Activated T-cell treated with anti-CD3 and anti-CD28 coated beads, Interleukin-2, amount 50 U/mL, for 4 hours (primary cell): ENCODE data around the gene CARHSP1. TPM values are rescaled to one million over a fixed set of nuclear protein-coding genes. Genes with fewer than 3 reads are reported as not detected.
"Not testable (repeated sequence)": the region's sequence is repeated elsewhere in the genome, so short reads cannot be mapped to it uniquely, and the experiment has no call there.

Experiments
- ATAC-seq, 2 donors: fragments of 200-7000 bp; cut with Tn5 transposase; one replicate each; pipeline ENCODE4 v1.10.0; 2021
- DNase-seq: peaks from one replicate; pipeline ENCODE4 v3.0.0-alpha.2; 2020
- H3K27me3 Mint-ChIP-seq: one replicate; pipeline ENCODE4 v1.8.0; 2021; ENCODE audit warnings: low read depth, mixed read lengths
- H3K36me3 Mint-ChIP-seq: one replicate; pipeline ENCODE4 v1.8.0; 2022; ENCODE audit warnings: mixed read lengths; ENCODE audit not compliant: insufficient read depth
- H3K4me1 Mint-ChIP-seq: one replicate; pipeline ENCODE4 v1.8.0; 2021; ENCODE audit warnings: low read depth, mixed read lengths
- H3K4me3 Mint-ChIP-seq: one replicate; pipeline ENCODE4 v1.8.0; 2021; ENCODE audit warnings: mild to moderate bottlenecking, moderate library complexity, mixed read lengths
- H3K9me3 Mint-ChIP-seq: one replicate; pipeline ENCODE4 v1.8.0; 2021; ENCODE audit warnings: mixed read lengths
- total RNA-seq, 3 donors: library from RNA; stranded (reverse); gene quantifications; one replicate each; pipeline ENCODE4 v1.2.1, GENCODE V29; 2021

CARHSP1 gene
- total RNA-seq, 3 donors from 2014 or later: 14.7 to 17.8 (median 16.8) TPM

DNA sequence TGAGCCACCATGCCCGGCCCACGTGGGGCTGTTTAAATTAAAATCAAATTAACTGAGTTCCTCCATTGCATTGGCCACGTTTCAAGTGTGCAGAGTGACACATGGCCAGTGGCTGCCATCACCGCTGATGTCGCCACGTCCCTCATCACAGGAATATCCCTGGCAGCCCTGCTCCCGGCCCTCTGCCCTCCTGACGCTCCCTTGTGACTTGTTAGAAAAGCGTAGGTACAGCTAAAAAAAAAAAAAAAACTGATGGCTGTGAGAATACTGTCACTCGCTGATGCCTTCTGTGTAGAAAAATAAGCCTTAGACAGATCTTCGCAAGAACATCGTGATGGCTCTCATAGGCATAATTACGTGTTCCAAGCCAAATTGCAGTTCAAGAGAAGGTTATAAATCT, 21.7 kb downstream of the CARHSP1 start:
- H3K27me3 Mint-ChIP-seq: no peaks in the 10 kb centered on the region
- H3K9me3 Mint-ChIP-seq: no peaks in the 10 kb centered on the region
- DNase-seq (no peak), ATAC-seq (no peak)
- H3K36me3 Mint-ChIP-seq: peaks cover 28% of the 10 kb centered on the region
- H3K4me1 Mint-ChIP-seq: peaks cover 18% of the 10 kb centered on the region
- no peak overlapping the region for H3K4me3 Mint-ChIP-seq

DNA sequence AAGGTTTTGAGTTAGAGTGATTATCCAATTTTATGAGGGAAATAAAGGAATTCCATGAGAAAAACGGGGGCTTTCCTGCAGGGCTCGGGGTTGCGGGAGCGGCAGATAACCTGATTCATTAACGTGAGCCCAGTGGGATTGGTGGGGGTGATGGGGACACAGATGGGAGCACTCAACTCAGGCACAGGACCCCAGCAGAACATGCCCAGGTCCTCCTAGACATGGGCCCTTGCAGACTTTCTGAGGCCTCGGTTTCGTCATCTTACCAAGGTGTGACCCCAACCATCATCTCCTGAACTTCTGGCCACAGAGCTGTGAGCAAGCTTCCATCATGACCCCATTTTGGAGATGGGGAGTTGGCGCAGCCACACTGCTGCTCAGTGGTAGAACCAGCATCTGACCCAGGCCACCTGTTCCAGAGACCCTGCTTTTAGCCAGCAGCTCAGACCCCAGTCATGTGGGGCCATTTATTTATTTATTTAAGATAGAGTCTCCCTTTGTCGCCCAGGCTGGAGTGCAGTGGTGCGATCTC, 22.3 kb downstream of the CARHSP1 start:
- no peak overlapping the region for H3K4me3 Mint-ChIP-seq
- no peaks in the 10 kb centered on the region for H3K27me3 Mint-ChIP-seq
- ATAC-seq (no peak), DNase-seq (no peak)
- H3K36me3 Mint-ChIP-seq: peaks cover 30% of the 10 kb centered on the region
- peaks cover 18% of the 10 kb centered on the region for H3K4me1 Mint-ChIP-seq
- H3K9me3 Mint-ChIP-seq: no peaks in the 10 kb centered on the region

DNA sequence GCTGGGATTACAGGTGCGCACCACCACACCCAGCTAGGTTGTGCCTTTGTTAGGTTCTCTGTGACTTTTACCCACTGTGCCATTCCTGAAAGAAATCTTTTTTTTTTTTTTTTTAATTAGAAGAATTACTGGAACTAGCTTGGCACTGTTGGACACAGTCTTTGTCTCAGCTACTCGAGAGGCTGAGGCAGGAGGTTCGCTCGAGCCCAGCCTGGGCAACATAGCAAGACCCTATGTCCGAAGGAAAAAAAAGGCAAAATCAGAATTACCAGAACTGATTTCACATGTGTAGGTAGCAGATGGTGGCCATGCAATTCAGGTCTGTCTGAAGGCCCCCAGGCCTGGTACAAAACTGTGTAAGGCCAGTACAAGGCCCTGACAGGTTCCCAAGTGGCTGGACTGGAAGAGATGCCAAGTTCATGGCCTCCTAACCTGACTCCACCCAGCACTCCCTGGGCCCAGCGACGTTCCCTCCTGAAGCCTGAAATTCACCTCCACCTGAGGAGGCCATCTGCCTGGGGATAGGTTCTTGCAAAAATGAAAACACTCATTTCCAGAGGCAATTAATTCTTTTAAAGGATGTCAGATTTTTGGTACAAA, 23.0 kb downstream of the CARHSP1 start:
- Mint-ChIP-seq H3K9me3 (no peaks in the 10 kb centered on the region), H3K4me1 (peaks cover 18% of the 10 kb centered on the region), H3K27me3 (no peaks in the 10 kb centered on the region), H3K4me3 (no peak overlapping the region), H3K36me3 (peaks cover 30% of the 10 kb centered on the region)
- no peak for ATAC-seq
- no peak for DNase-seq

DNA sequence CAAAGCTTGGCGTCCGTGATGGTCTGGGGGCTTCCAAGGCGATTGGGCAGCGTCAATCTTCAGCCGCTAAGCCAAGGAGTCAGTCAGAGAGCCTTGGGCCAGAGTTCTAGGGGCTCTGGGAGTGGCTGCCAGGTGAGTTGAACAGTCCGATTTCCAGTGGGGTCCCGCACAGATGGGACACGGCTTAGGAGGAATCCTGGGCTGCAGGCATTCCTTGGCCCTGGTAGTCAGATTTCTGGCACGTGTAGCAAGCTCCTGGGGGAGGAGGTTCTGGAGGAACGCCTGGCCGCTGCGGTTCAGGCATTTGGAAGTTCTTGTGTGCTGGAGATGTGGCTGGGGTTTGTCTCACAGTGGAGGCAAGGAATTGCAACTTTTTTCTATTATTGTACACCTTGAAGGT, 25.5 kb downstream of the CARHSP1 start:
- not testable (repeated sequence) for H3K27me3 Mint-ChIP-seq, H3K9me3 Mint-ChIP-seq, ATAC-seq, H3K4me3 Mint-ChIP-seq, H3K4me1 Mint-ChIP-seq, DNase-seq
- peaks cover 18% of the 10 kb centered on the region for H3K36me3 Mint-ChIP-seq

DNA sequence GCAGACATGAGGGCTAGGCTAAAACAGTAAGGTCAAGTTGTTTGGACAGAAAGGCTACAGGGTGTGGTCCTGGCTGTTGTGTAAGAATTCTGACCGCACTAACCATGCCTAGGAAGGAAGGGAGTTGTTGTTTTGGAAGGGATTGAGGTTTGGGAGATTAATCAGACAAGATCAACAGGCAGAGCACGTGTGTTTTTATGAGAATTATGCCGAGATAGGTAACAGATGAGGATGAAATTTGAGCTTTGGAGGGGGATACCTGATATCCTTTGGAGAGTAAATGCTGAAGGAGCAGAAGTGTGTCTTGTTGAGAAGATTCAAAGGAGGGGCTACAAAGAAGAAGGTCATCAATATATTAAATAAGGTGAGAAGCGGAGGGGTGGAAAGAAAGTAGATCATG, 26.8 kb downstream of the CARHSP1 start:
- H3K36me3 Mint-ChIP-seq: peaks cover 18% of the 10 kb centered on the region
- not testable (repeated sequence) for ATAC-seq, H3K27me3 Mint-ChIP-seq, H3K4me3 Mint-ChIP-seq, H3K4me1 Mint-ChIP-seq, DNase-seq, H3K9me3 Mint-ChIP-seq

DNA sequence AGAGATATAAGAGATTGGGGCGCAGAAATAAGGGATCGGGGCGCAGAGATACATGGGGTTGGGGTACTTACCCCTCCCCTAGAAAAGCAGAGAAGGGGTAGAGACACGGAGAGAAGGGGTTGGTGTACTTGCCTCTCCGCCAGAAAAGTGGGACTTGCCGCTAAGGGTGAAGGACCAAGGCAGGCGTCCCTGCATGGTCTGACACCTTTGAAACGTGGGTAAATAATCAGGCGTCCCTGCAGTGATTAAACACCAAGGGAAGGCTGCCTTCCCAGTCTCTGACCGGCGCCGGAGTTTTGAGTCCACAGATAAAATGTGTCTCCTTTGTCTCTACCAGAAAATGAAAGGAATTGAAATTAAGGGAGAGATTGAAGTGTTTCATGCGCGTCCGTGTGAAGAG, 31.2 kb downstream of the CARHSP1 start:
- H3K9me3 Mint-ChIP-seq, H3K4me1 Mint-ChIP-seq, DNase-seq, H3K36me3 Mint-ChIP-seq, H3K27me3 Mint-ChIP-seq, ATAC-seq, H3K4me3 Mint-ChIP-seq: not testable (repeated sequence)

DNA sequence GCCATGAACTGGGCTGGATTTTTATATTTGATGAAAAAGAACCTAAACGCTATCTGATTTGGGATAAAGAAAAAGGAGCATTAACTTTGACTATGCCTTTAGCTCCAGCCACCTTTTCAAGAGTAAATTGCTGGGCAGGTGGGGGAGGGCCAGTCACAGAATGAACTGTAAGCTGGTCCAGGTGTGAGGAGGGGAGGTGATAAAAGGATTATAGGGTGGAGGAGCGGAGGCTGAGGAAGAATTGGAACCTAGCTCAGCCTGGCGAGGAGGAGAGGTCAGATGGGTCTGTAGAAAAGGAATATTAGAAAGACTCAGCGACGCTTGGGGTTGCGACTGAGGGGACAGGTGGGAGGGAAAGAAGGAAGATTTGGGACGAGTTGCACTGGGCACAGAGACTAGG, 32.0 kb downstream of the CARHSP1 start:
- DNase-seq, H3K9me3 Mint-ChIP-seq, H3K27me3 Mint-ChIP-seq, ATAC-seq, H3K4me3 Mint-ChIP-seq, H3K36me3 Mint-ChIP-seq, H3K4me1 Mint-ChIP-seq: not testable (repeated sequence)

GRCh38 chr16:8832717-8833105, 36.1 kb downstream of the CARHSP1 start:
- Mint-ChIP-seq H3K4me3 (no peak overlapping the region), H3K9me3 (no peaks in the 10 kb centered on the region), H3K4me1 (peaks cover 9% of the 10 kb centered on the region), H3K36me3 (peaks cover 26% of the 10 kb centered on the region), H3K27me3 (no peaks in the 10 kb centered on the region)
- ATAC-seq: no peak
- no peak for DNase-seq

- no peaks in the 10 kb centered on the region for H3K27me3 Mint-ChIP-seq
- peaks cover 26% of the 10 kb centered on the region for H3K36me3 Mint-ChIP-seq
- H3K9me3 Mint-ChIP-seq: no peaks in the 10 kb centered on the region
- peaks cover 9% of the 10 kb centered on the region for H3K4me1 Mint-ChIP-seq
- no peak overlapping the region for H3K4me3 Mint-ChIP-seq
- DNase-seq: no peak
- no peak for ATAC-seq
Measured at GRCh38 chr16:8831871-8832716, 36.7 kb downstream of the CARHSP1 start.

DNA sequence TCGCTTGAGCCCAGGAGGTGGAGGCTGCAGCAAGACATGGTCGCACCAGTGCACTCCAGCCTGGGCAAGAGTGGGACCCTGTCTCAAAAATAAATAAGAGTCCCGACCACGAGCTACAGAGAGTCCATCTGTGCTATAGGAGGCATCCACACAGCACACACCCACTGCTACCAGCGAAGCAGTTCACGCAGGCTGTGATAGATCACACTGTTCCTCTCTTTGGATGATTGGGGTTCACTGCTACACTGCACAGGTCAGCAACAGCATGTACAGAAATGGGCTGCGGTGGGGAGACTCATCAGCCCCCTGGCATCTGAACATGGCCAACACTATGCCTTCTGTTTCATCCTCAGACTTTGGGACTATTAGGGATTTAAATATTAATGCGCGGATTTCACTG, 37.4 kb downstream of the CARHSP1 start:
- Mint-ChIP-seq H3K4me3 (no peak overlapping the region), H3K36me3 (peaks cover 26% of the 10 kb centered on the region), H3K9me3 (no peaks in the 10 kb centered on the region), H3K4me1 (peaks cover 9% of the 10 kb centered on the region), H3K27me3 (no peaks in the 10 kb centered on the region)
- ATAC-seq: no peak
- no peak for DNase-seq

DNA sequence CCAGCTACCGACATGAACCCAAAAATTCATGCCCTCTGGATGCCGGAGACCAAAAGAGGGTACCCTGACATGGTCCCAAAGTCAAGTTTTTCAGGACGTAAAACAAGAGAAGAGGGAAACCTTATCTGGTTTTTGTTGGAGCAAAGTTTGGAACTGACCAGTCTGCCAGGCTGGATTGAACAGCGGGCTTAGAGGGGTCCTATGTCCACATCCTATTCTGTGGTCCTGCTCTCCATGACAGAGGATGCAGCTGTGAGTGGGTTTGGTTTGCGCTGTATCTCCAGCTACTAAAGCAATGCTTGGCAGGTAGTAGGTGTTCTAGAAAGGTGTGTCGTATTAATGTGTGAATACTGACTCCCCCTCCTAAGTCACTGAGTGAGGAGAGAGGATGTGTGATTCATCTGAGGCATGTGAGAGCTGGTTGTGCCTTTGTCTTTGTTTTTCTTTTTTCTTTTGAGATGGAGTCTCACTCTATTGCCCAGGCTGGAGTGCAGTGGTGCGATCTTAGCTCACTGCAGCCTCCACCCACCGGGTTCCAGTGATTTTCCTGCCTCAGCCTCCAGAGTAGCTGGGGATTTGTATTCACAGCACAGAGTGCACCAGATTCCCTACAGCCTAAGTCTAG, 40.2 kb downstream of the CARHSP1 start:
- H3K27me3 Mint-ChIP-seq: no peaks in the 10 kb centered on the region
- H3K9me3 Mint-ChIP-seq: no peaks in the 10 kb centered on the region
- H3K4me1 Mint-ChIP-seq: peaks cover 7% of the 10 kb centered on the region
- no peak for ATAC-seq
- no peak for DNase-seq
- H3K4me3 Mint-ChIP-seq: no peak overlapping the region
- peaks cover 33% of the 10 kb centered on the region for H3K36me3 Mint-ChIP-seq

GRCh38 chr16:8826278-8826879, 42.4 kb downstream of the CARHSP1 start:
- peaks cover 39% of the 10 kb centered on the region for H3K36me3 Mint-ChIP-seq
- H3K9me3 Mint-ChIP-seq: no peaks in the 10 kb centered on the region
- DNase-seq (no peak), ATAC-seq (no peak)
- peaks cover 6% of the 10 kb centered on the region for H3K4me1 Mint-ChIP-seq
- H3K4me3 Mint-ChIP-seq: no peak overlapping the region
- H3K27me3 Mint-ChIP-seq: no peaks in the 10 kb centered on the region

GRCh38 chr16:8822403-8822802, 46.4 kb downstream of the CARHSP1 start:
- Mint-ChIP-seq H3K36me3 (peaks cover 29% of the 10 kb centered on the region), H3K4me3 (no peak overlapping the region), H3K4me1 (peaks cover 7% of the 10 kb centered on the region), H3K9me3 (no peaks in the 10 kb centered on the region), H3K27me3 (no peaks in the 10 kb centered on the region)
- DNase-seq (no peak), ATAC-seq (no peak)

GRCh38 chr16:8819411-8820034, 49.3 kb downstream of the CARHSP1 start:
- Mint-ChIP-seq H3K9me3 (no peaks in the 10 kb centered on the region), H3K4me3 (no peak overlapping the region), H3K4me1 (peaks cover 19% of the 10 kb centered on the region), H3K36me3 (peaks cover 39% of the 10 kb centered on the region), H3K27me3 (no peaks in the 10 kb centered on the region)
- no peak for ATAC-seq
- DNase-seq: no peak
